ENCODE measurements around the gene ADCY2.

The ADCY2 gene

DNA sequence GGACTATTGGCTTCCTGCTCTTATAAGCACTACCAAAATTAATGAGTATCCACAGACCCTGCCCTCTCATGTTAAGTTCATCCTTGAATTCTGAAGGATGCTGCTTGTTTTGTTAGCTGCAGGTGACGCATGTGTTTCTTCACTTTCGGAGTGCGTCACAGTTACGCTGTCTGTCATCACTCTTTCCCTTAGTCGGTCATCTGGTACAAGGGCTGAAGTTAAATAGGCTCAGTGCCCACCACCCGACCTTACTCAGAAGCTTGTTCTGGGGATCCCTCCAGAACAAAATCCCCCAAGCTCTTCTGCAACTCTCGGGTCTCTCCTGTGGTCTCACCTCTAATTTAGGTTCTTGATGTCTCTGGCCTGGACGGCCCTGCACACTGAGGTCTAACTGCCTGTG is 51.0 kb downstream of the ADCY2 start:
- no peak for DNase-seq

- DNase-seq = no peak
These were observed 58.0 kb downstream of the ADCY2 start for GRCh38 chr5:7453947-7454346.

DNA sequence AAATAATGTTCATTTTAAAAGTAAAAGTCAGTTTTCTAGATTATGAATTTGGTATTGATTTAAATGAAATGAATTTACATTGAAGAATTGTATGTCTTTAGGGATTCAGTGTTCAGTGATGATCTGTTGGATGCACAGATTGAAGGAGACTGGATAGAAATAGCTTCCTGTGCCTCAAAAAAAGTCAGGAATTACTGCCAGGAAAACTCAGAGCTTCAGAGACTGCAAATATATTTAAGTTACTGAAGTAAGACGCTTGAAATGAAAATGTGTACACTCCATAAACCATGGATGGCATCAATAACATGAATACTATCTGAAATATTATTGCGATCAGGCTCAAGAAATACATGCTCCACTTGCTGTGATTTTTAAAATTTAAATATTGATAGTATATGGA is 60.3 kb downstream of the ADCY2 start:
- DNase-seq = no peak

GRCh38 chr5:7461371-7461770 is 65.4 kb downstream of the ADCY2 start:
- no peak for DNase-seq

- DNase-seq = no peak
These were observed 66.8 kb downstream of the ADCY2 start for GRCh38 chr5:7462758-7463157.

- DNase-seq = no peak
These were observed 68.2 kb downstream of the ADCY2 start for GRCh38 chr5:7464182-7464581.

- no peak for DNase-seq
These were observed 71.2 kb downstream of the ADCY2 start for GRCh38 chr5:7467179-7467578.

DNA sequence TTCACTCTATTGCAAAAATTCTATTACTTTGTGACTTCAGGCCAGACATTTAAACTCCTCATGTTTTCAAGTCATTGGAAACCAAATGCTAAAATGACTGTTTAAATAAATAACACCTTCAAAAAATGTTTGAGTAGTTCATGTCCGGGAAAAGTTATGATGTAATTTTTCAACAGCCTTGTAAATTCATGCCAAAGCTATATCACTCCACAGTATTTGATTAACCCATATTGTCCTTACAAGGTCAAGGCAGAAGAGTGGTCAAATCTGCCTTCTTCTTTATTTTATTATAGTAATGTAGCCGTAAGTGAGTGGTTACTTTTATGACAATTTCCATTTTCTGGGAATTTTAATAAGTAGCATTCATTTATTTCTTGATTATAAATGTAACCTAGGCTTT is 72.8 kb downstream of the ADCY2 start:
- no peak for DNase-seq

- DNase-seq = no peak
These were observed 75.8 kb downstream of the ADCY2 start for GRCh38 chr5:7471710-7472109.

GRCh38 chr5:7473115-7473514 is 77.2 kb downstream of the ADCY2 start:
- no peak for DNase-seq

- DNase-seq = no peak
These were observed 77.8 kb downstream of the ADCY2 start for GRCh38 chr5:7473668-7474215.

DNA sequence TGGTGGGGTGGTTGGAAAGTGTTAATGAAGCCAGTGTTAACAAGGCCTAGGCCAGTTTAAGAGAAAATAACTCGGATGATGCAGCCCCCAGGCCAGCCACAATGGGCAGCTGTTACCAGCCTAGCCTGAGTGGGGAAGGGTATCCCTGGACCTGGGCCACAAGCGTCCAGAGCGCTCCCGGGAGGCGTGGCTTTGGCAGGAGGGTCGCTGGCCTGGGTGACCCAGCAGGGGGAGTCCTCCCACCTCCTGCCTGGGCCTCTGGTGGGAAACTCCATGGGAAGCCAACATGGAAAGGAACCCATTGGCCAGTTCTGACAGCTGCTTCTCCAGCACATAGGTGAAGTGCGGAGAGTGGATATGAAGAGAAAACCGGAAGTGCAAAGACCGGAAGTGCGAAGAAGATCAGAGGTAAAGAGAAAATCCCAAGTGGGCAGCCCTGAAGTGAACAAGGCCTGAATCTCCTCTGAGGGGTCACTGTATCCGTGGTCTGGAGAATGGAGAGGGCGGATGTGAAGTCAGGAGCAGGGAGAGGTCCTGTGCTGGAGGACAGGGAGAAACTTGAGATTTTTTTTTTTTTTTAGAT is 79.0 kb downstream of the ADCY2 start:
- DNase-seq = no peak

DNA sequence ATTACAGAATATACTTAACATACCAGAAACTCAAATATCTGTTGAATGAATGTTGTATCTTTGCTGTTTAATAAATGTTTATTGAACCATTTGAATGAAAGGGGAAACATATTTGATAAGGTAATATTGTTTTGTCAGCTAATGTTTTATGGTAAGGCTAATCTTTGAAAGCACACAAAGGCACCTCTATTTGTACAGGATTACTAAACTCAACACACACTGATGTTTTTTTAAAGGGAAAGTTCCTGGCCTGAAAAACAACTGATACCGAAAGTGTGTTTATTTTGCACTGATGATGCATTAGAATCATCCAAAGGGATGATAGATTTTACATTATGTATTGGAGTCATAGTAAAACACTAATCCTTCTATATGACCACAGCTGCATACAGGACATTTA is 82.5 kb downstream of the ADCY2 start:
- no peak for DNase-seq

DNA sequence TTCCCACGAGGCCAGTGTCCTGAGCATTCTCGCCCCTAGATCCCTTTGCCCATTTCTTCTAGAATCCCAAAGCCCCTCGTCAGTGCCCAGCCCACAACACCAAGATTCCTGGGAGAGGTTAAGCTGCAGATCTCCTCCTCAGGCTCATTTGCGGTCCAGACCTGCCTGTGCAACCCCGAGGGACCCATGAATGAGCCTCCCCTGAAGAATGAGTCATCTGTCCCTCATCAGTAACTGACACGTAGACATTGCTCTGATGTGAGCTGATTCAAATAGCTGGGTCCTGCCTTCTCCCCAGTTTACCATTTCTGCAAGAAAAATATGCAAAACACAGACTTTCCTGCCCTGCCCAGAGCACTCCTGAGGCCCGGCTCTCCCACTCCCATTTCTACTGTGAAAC is 92.8 kb downstream of the ADCY2 start:
- no peak for DNase-seq

- DNase-seq = no peak
These were observed 96.4 kb downstream of the ADCY2 start for GRCh38 chr5:7492371-7492770.

GRCh38 chr5:7493081-7493480 is 97.1 kb downstream of the ADCY2 start:
- no peak for DNase-seq

GRCh38 chr5:7493622-7494021 is 97.7 kb downstream of the ADCY2 start:
- no peak for DNase-seq

GRCh38 chr5:7494481-7495130 is 98.7 kb downstream of the ADCY2 start:
- no peak for DNase-seq

DNA sequence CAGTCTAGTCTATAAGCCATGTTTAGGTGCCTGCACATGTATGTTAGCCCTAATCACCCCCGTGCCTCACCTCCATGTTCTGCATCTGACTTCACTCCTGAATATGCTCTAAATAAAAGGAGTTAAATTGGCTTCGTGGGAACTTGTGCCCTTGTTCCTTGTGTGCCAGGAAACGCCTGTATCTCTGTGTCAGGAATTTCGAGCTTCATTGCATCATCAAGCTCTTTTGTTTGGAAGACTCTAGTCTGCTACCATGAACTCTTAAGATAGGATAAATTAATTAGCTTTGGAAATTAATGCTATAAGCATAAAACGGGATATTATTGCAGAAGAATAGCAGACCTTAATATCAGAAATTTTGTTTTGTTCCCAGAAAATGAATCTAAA is 99.2 kb downstream of the ADCY2 start:
- DNase-seq = no peak

- DNase-seq = no peak
These were observed 104.3 kb downstream of the ADCY2 start for GRCh38 chr5:7500256-7500655.

DNA sequence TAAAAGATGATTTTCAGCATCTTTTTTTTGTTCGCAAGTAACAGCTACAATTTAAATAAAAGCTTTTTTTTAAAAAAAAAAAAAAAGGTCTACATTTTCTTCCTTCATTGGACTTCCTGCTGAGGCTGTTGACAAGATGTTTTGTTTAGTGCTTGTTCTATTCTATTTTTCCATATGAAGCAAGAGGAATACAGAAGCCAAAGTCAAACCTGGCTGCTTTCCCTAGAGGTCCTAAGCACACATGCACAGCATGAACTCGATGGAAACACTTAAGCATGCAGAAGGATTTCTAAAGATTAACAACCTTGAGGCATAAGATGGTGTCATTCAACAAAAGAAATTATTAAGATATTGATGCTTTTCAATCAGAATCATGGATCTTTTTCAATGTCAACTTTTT is 105.1 kb downstream of the ADCY2 start:
- no peak for DNase-seq

GRCh38 chr5:7503564-7503963 is 107.6 kb downstream of the ADCY2 start:
- DNase-seq = no peak

GRCh38 chr5:7515284-7515914 is 119.5 kb downstream of the ADCY2 start:
- no peak for DNase-seq

GRCh38 chr5:7516253-7516652 is 120.3 kb downstream of the ADCY2 start:
- DNase-seq = no peak

DNA sequence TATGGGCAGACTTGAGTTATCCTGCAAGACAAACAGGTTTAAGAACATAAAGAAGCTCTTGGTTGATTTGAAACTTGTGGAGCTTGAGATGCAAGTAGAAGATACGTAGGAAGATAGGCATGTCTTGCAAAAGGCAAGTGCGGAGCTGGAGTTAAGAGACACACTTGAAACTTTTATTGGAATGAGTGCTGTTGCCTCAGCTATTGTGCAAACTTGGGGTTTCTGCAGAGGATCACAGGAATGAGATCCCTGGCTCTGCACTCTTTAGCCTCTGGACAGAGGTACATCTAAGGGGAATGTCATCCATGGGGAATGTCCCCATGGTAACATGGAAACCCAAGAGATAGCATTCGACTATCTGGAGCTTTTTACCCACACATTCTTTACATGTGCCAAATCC is 121.1 kb downstream of the ADCY2 start:
- DNase-seq = no peak

Measured in CD4-positive, alpha-beta T cell treated with Interleukin-17A for 1 hour (primary cell).